ENCODE measurements around the gene MICB.
A peak's percentile ranks its signal among the peaks of the same experiment; 100 is the strongest.

MICB gene

DNA sequence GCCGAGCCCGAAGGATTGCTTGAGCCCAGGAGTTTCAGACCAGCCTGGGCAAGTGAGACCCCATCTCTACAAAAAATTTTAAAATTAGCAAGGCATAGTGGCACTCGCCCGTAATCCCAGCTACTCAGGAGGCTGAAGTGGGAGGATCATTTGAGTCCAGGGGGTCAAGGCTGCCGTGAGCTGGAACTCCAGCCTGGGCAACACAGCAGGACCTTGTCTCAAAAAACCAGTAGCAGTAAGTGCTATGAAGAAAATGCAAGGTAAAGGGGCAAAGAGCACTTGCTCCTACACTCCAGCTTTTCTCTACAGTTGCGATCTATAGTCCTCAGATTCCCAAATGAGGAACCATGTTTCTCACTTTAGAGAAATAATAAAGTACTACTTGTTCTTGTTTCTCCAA lies 45.7 kb downstream of the MICB start:
- DNase-seq: no peak

DNA sequence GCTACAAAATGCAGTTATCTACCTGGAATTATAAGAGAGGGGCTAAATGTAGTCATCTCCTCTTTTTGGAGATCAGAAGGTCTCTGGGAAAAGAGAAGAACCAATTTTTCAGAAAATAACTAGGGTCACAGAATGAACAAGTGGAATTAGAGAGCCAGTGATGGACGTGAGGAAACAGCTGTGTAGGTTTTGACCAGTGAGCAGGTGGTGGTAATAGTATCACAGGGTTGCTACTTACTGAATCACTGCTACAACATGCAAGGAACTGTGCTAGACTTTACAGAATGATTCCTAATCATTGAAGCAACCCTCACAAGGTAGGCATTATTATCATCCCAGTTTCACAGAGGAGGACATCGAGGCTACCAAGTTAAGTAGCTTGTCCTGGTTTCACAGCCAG lies 46.7 kb downstream of the MICB start:
- DNase-seq: no peak

DNA sequence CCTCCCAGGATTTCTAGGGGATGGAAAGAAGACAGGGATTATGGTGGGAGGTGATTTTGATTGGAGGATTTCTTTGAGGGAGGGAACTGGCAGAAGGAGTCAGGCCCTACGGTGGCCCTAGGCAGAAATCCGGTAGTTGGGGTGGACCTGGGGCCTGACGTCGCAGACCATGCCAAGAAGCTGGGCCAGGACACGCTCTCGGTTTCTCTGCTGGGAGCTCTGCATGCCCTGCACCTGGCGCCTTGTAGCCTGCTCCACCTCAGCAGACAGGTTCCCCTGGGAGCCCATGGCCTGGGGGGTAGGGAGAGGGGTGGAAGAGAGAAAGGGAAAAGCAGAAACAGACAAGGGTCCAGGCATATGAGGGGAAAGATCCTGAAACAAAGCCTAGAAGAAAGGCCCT lies 47.3 kb downstream of the MICB start:
- no peak for DNase-seq

DNA sequence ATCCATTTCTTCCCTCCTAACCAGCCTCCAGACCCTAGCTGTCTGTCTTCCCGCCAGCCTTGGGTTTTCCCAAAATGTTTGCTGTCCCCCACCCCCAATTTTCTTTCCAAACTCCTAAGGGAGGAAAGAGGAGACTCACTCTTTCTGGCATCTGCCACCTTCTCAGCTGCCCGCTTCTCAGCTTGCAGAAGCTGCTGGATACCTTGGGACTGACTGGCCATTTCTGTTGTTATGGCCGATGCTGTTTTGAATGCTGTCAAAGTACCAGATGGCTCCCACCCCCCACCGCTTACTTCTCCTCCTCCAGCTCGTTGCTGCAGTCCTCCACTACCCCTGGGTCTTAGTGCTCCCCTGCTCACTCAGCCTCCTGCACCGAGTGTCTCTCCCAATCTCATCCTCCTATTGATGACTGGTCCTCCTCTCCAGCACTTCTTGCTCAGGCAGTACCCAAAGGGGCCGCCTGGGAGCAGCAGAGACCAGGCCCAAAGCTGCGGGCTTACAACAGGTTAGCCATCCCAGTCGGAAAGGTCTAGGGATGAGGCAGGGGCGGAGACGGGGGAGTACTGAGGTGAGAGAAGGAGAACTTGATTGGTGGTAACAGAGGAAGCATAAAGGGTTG lies 48.5 kb downstream of the MICB start, which contains the start of gene ATP6V1G2:
Gene ATP6V1G2 (minus strand): TSS at position 270 of the 619 bp plus-strand sequence. CDS start 49 bp downstream, at position 221.
- DNase-seq: peak; percentile 86

DNA sequence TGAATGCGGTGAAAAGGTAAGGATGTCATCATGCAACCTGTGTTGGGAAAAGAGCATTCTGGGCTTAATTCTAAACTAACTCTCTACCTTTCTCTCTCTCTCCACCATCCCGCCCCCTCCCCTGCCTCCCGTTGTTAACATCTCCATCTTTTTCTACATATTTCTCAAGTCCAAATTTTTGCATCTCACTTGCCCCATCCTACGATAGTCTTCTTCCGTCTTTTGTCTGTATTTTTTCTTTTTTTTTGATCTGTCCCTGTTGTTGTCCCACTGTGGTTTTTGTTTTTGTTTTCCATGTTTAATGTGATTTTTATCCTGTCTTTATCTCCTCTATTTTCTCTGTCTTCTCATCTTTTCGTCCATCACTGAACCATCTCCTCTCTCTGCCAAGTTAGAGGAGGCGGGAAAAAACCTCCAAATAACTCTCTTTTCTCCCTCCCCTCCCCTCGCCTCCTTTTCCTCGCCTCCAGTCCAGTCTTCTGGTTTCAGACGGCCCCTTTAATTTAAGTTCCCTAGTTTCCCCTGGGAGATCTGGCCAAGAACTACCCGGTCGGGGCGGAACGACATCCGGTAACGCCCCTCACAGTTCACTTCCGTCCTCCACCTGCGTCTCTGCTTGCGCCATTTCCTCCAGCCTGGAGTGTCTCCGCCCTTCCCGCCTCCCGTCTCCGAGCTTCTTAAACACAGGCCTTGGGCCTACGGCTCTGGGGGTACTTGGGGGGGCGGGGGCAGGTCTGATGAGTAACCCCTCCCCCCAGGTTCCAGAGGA lies 49.2 kb downstream of the MICB start, which contains the start of gene NFKBIL1:
Gene NFKBIL1 (plus strand): TSS at position 651 of the 769 bp plus-strand sequence. CDS start 87 bp downstream, at position 738.
- DNase-seq: peak; percentile 97

DNA sequence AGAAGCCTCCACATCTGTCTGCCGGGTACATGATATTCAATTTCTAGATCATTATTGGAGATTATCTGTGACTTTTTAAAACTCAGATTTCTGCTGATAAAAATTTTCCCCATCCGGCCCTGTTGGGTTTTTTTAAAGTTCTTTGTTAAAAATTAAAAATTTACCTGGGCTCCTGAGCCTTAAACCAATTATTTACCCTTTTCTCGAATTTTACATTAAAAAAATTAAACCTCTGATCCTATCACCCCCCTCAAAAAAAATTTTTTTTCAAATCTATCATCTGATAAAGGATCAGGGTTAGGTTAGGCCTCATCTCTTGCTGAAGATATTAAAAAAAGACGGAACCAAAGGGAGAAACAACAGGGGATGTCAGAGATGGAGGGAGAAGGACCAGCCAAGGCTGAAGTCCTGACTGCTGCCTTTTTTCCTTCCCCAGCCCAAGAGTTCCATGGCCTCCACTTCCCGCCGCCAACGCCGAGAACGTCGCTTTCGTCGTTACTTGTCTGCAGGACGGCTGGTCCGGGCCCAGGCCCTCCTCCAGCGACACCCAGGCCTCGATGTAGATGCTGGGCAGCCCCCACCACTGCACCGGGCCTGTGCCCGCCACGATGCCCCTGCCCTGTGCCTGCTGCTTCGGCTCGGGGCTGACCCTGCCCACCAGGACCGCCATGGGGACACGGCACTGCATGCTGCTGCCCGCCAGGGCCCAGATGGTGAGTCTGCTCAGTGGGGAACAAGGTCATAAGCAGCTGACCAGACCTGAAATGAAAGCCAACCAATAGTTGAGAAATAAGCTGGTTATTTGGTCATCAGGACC lies 50.0 kb downstream of the MICB start:
- peak; percentile 23 for DNase-seq

DNA sequence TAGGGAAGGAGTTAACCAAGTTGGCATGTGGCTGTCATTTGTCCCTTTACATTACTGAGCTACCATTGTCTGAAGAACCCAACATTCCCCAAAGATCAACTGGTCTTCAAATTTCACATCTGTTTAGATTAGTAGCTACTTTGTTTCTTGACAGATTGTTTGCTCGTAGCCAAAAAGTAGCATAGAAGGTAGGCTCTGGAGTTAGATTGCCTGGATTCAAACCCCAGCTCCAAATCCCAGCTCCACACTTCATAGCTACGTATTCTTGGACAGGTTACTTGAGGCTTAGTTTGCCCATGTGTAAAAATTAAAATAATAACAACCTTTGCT lies 50.6 kb downstream of the MICB start:
- DNase-seq: no peak

DNA sequence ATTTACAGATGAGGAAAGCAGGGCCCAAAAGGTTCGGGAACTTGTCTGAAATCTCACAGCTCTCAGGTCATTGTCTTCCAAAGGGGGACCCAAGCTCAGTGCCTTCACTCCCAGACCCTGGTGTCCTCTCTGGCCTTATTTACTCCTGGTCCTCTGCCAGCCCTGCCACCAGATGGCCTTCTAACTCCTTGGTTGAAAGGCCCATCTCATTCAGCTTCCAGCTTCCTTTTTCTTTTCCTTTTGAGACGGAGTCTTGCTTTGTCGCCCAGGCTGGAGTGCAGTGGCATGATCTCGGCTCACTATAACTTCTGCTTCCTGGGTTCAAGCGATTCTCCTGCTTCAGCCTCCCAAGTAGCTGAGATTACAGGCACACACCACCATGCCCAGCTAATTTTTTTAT lies 53.4 kb downstream of the MICB start:
- DNase-seq: peak; percentile 86

DNA sequence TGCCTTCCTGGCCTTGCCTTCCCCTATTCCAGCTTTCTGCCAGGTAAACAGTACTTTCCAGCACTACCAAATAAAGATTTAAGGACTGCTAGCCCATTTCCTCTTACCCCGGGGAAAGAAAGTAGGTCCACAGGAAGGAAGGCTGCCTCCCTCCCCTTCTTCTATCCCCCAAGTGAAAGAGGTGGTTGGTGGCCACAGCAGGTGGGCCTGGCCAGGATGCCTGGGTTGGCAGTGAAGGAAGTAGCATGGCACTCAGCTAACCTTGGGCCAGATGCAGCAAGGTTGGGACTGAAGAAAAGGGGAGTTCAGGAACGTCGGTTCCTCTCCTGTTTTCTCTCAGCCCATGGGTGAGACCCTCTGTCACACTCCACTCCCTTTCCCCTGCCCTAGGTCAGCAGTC lies 58.4 kb downstream of the MICB start:
- no peak for DNase-seq

DNA sequence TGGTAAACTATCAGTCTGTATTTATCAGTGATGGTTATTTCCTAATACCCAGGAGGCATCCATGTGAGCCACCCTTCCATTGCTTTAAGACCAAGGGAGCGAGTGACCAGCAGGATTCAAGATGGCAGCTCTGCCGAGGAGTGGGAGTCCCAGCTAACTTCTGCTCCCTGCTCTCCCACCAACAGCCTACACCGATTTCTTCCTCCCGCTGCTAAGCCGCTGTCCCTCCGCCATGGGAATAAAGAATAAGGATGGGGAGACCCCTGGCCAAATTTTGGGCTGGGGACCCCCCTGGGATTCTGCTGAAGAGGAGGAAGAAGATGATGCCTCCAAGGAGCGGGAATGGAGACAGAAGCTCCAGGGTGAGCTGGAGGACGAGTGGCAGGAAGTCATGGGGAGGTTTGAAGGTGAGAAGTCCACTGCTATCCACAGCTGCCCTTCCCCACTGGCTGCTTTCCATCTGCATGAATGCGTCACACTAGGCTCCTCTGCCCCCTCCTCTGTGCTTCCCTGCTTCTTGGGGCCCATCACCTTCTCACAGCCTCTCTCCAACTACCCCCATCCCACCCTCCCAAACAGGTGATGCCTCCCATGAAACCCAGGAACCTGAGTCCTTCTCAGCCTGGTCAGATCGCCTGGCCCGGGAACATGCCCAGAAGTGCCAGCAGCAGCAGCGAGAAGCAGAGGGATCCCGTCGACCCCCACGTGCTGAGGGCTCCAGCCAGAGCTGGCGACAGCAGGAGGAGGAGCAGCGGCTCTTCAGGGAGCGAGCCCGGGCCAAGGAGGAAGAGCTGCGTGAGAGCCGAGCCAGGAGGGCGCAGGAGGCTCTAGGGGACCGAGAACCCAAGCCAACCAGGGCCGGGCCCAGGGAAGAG lies 59.7 kb downstream of the MICB start:
- DNase-seq: no peak

DNA sequence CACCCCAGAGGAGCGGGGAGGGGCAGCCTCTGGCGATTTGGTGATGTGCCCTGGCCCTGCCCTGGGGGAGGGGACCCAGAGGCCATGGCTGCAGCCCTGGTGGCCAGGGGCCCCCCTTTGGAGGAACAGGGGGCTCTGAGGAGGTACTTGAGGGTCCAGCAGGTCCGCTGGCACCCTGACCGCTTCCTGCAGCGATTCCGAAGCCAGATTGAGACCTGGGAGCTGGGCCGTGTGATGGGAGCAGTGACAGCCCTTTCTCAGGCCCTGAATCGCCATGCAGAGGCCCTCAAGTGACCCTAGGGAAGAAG lies 60.3 kb downstream of the MICB start:
- no peak for DNase-seq

DNA sequence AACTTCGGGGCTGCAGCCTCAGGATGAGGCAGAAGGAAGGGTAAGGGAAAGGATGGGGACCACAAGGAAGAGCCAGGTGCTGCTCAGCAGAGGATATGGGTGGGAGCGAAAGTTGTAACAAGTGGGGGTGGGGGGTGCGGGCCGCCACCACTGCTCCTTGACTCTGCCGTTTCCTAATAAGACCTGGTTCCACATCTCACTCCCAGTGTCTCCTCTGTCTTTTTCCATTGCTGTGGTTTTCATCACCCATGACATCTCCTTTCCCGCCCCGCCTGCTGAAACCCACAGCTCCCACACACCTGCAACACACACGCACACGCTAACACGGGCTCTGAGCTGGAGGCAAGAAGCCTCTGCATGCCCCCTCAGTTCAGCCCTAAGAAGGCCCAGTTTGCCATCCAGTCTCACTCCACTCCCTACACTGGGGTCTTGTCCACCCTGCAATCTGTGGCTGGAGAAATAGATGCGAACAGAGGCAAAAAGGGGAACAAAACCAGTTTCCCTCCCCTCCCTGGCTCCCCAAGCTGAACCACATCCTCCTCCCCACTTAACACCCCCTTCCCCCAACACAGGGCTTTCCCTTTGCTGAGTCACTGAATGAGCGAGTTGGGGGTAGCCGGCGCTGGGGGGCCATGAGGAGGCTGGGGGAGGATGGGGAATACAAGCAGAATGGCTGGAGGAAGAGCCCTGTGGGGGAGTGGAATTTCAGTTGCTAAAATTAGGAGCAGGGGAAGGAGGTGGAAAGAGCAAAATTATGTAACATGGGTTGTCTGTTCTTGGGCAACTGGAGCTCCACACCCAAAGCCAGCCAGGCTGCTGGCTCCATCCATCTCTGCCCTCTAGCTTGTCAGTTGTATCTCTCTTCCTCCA lies 60.9 kb downstream of the MICB start:
- DNase-seq: peak; percentile 99

DNA sequence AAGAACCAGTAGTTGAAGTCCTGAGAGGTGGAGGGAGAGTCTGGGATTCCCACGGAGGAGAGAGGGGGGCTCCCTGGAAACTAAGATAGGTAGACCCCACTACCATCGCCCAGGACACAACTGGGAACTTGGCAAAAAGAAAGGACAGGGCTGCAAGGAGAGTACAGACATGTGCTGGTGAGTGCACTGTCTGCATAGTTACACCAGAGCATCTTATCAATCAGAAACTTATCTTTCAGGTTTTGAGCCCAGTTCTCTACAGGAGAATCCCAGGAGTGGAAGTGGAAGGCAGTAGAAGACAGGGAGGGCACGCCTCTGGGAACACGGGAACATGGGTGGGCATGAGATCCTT lies 61.6 kb downstream of the MICB start:
- DNase-seq: no peak

DNA sequence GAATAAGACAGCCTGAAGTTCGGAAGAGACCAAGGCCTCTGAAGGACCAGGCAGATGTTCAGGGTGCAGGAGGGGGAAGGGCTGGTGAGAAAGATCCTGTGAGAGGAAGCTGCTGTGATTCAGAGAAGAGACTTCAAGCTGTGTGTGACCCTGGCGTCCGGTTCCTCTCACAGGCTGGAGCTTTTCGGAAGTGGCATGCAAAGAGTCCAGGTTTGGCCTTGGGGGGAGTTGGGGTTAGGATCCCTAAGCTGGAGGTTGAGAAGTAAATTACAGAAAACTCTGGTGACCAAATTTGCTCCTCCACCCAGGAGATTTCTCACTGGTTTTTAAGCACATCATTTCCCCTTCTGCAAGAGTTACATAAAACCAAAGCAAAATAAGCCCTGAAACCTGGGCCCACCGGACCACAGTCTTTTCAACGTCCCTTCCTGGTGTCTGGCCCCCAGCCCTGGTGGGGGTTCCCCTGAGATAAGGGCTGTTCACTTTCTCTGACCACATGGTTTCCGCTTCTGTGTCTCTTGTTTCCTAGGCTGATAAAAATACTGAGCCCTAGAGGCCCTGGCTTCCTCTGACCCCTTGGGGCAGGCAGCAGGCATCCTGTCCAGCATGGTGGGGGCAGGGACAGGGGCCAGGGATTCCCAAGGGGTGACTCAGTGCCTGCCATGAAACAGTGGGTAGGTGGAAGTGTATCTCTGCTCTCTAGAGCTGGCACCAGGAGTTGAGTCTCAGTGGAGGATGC lies 62.2 kb downstream of the MICB start:
- DNase-seq: peak; percentile 98

DNA sequence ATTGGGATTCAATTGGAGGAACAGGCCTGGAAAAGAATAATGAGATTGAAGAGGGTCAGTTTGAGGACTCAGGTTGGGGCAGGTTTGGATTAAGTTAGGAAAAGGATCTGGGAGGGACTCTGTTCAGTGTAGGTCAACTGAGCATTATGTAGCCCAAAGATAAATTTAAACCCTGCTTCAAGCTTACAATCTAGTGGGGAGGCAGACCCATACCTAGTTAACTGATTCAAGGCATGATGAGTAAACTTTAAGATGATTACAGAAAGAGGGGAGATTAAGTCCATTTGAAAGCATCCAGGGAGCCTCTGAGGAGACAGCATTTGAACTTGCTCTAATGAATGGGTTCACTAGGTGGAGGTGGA lies 62.7 kb downstream of the MICB start:
- DNase-seq: no peak
